Endothelial cell of umbilical vein (primary cell): Measurements from ENCODE around the gene PRKD1. TPM values are rescaled to one million over a fixed set of nuclear protein-coding genes. Genes with fewer than 3 reads are reported as not detected.

Source experiments
- BruUV-seq: library from RNA; stranded (reverse); fragments of 400-500 nt; replicated peaks from 2 replicates; lab custom pipeline; 2021; lab: Mats Ljungman, UMichigan
- CTCF ChIA-PET: fragments of 300-600, 350-600 bp; sonication (Branson Sonifier 250); formaldehyde crosslinking; loops from one replicate; lab custom pipeline; 2021; ENCODE audit warnings: antibody characterized with exemption, inconsistent platforms; lab: Charles Lee
- POLR2A ChIA-PET: fragments of 300-600, 350-600 bp; sonication (Branson Sonifier 250); formaldehyde crosslinking; loops from one replicate; lab custom pipeline; 2021; ENCODE audit warnings: antibody characterized with exemption, inconsistent platforms; lab: Charles Lee
- DNase-seq: peaks from one replicate; pipeline ENCODE4 v3.0.0-alpha.2; 2011; ENCODE audit warnings: low read depth, low spot score
- FAIRE-seq: peaks from 2 replicates; lab custom pipeline; 2011; peaks lifted over from hg19 to GRCh38; lab: Jason Lieb, UNC
- H2AFZ ChIP-seq: 2 replicates; pipeline ENCODE4 v1.6.0; 2012; ENCODE audit warnings: low read depth, low read length, control low read depth, inconsistent platforms
- H3K27ac ChIP-seq: 2 replicates; pipeline ENCODE4 v1.5.1; 2011; ENCODE audit warnings: low read depth, mild to moderate bottlenecking, control low read depth, low read length, moderate library complexity; ENCODE audit not compliant: insufficient read depth
- H3K27me3 ChIP-seq, 2 experiments: 2 replicates each; pipeline versions ENCODE4 v1.6.0 to v1.6.1; 2011; ENCODE audit warnings: low read length in 2 of 2, mixed read lengths in 1 of 2; ENCODE audit not compliant: control insufficient read depth in 2 of 2, insufficient read depth in 2 of 2
- H3K36me3 ChIP-seq, 2 experiments: 2 replicates in 1 of 2; 3 replicates in 1 of 2; pipeline ENCODE4 v1.5.1; 2011; ENCODE audit warnings: low read length in 2 of 2, mild to moderate bottlenecking in 1 of 2, moderate library complexity in 1 of 2; ENCODE audit not compliant: control insufficient read depth in 2 of 2, insufficient read depth in 2 of 2; ENCODE audit errors: extremely low read depth in 1 of 2
- H3K4me1 ChIP-seq: 3 replicates; pipeline ENCODE4 v1.5.1; 2011; ENCODE audit warnings: mild to moderate bottlenecking, low read length; ENCODE audit not compliant: control insufficient read depth, insufficient read depth; ENCODE audit errors: extremely low read depth
- H3K4me2 ChIP-seq: 2 replicates; pipeline ENCODE4 v1.6.1; 2011; ENCODE audit warnings: low read length, control low read depth, mixed read lengths; ENCODE audit not compliant: insufficient read depth
- H3K4me3 ChIP-seq, 3 experiments: fragments of 200-600 bp in 1 of 3; sonication (generic), shearing (Covaris generic) in 1 of 3; replicated peaks in 1 of 3; 2 replicates each; pipeline ENCODE4 v1.5.1; 2011 to 2016; ENCODE audit warnings: control low read depth in 3 of 3, low read length in 3 of 3, mild to moderate bottlenecking in 2 of 3, inconsistent platforms in 1 of 3, low read depth in 1 of 3, moderate library complexity in 1 of 3; ENCODE audit not compliant: insufficient read depth in 1 of 3
- H3K79me2 ChIP-seq: 2 replicates; pipeline ENCODE4 v1.6.0; 2012; ENCODE audit warnings: low read length, inconsistent platforms; ENCODE audit not compliant: control insufficient read depth, insufficient read depth
- H3K9ac ChIP-seq: replicated peaks from 2 replicates; pipeline ENCODE3; 2011; ENCODE audit warnings: low read length, control low read depth; ENCODE audit not compliant: insufficient read depth; ENCODE audit errors: extremely low read depth
- H3K9me1 ChIP-seq: replicated peaks from 3 replicates; pipeline ENCODE4 v1.6.0; 2011; ENCODE audit warnings: mild to moderate bottlenecking, low read length; ENCODE audit not compliant: control insufficient read depth, insufficient read depth; ENCODE audit errors: extremely low read depth
- H3K9me3 ChIP-seq: replicated peaks from 2 replicates; pipeline ENCODE4 v1.5.1; 2012; ENCODE audit warnings: low read length, inconsistent platforms; ENCODE audit not compliant: control insufficient read depth, insufficient read depth
- H4K20me1 ChIP-seq: replicated peaks from 2 replicates; pipeline ENCODE3; 2011; ENCODE audit warnings: mild to moderate bottlenecking, low read length; ENCODE audit not compliant: control insufficient read depth, insufficient read depth; ENCODE audit errors: extremely low read depth
- POLR2A ChIP-seq: IDR thresholded peaks from 2 replicates; pipeline ENCODE4 v1.6.1; 2012; ENCODE audit warnings: low read depth, mild to moderate bottlenecking, control low read depth, low read length
- POLR2AphosphoS5 ChIP-seq: IDR thresholded peaks from 2 replicates; pipeline ENCODE4 v1.6.1; 2012; ENCODE audit warnings: low read depth, mild to moderate bottlenecking, control low read depth, low read length, moderate library complexity; ENCODE audit not compliant: insufficient read depth
- dilution Hi-C: fragments of 300-500 bp; cut with MboI; formaldehyde crosslinking; loops from one replicate; pipeline ENCODE4 v1.15.0; 2019; ENCODE audit warnings: low sequenced_read_pairs; ENCODE audit not compliant: extremely low pct_ligation_motif_present
- intact Hi-C: fragments of 100-400 bp; cut with micrococcal nuclease; formaldehyde crosslinking; loops from one replicate; pipeline ENCODE4 v1.10.0; 2022
- polyA plus RNA-seq, 4 experiments: library from polyadenylated mRNA; depleted of rRNA in 3 of 4; stranded (reverse) in 3 of 4; unstranded in 1 of 4; fragments of >200 nt; gene quantifications; 2 replicates each; pipeline versions ENCODE4 v1.2.1 to v1.2.3, GENCODE V29; 2011 to 2012; ENCODE audit warnings: missing spikeins in 1 of 4
- total RNA-seq: library from RNA; stranded (reverse); gene quantifications from 2 replicates; pipeline ENCODE4 v1.2.3, GENCODE V29; 2021
- TF ChIP-seq, protein P1 (sequence below), 2 donors: IDR thresholded peaks; 1 replicate in 1 of 2; 2 replicates in 1 of 2; pipeline ENCODE4 v1.5.1; 2011; ENCODE audit warnings: low read length in 2 of 2, mild to moderate bottlenecking in 2 of 2, moderate library complexity in 2 of 2, control low read depth in 1 of 2, inconsistent platforms in 1 of 2, low read depth in 1 of 2; ENCODE audit not compliant: insufficient read depth in 1 of 2; ENCODE audit errors: extremely low read depth in 1 of 2

PRKD1 gene
- total and polyA plus RNA-seq, 2 donors (not counting 3 experiments of a cell fraction or from before 2014, with no cell fraction given), result 3.9 to 10.9 TPM

DNA sequence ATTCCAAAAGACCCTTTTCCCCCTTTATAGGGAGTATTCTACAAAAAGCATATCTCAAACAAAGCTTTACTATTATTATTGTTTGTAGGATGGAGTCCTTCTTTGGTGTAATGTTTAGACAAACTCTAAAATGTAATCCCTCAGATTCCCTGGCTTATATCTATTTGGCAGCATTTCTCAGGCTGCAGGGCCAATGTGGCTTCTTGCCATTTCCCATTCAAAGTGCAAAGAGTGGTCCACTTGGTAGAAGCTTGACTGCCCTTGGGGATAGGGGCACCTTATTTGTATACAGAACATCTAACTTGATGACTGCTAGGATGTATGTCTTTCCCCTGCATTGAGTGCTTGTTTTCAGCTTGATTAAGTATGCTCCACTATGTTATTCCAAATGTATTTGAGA lies 242.7 kb downstream of the PRKD1 start:
- intact Hi-C loops, result no loop called here
- Histone ChIP-seq H3K79me2 (no peaks in the 10 kb centered on the region), H3K4me3 (no peak overlapping the region), H2AFZ (no peak overlapping the region), H3K4me1 (no peaks in the 10 kb centered on the region), H3K27ac (no peak overlapping the region), H3K9me1 (no peaks in the 10 kb centered on the region), H4K20me1 (no peaks in the 10 kb centered on the region), H3K4me2 (no peak overlapping the region), H3K9ac (no peak overlapping the region), H3K36me3 (no peaks in the 10 kb centered on the region), H3K27me3 (no peaks in the 10 kb centered on the region), H3K9me3 (no peaks in the 10 kb centered on the region)
- TF ChIP-seq POLR2AphosphoS5, result no peak
- dilution Hi-C loops, result no loop called here
- FAIRE-seq (no peak), DNase-seq (no peak)
- CTCF ChIA-PET, result no interaction called here
- POLR2A ChIA-PET, result no interaction called here
- BruUV-seq, result no TSS peak

DNA sequence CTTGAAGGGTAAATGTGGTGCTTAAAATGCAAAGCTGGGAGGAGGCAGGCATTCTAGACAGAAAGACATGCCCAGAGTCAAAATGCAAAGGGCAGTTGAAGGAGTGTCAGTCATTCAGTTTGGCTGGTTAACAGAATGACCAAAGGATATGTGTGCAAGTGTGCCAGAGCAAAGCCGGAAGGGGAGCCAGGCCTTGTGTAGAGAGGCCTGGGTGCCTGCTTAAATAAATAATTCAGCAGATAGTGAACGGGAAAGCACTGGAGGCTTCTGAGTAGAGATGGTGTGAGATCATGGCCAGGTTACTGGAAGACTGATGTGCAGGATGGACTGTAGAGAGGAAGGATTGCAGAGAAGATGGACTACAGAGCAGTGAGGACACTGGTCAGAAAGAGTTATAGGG lies 244.9 kb downstream of the PRKD1 start:
- ChIA-PET CTCF (no interaction called here), POLR2A (no interaction called here)
- Histone ChIP-seq H4K20me1 (no peaks in the 10 kb centered on the region), H3K27ac (no peak overlapping the region), H3K4me1 (no peaks in the 10 kb centered on the region), H3K4me2 (no peak overlapping the region), H3K27me3 (no peaks in the 10 kb centered on the region), H3K79me2 (no peaks in the 10 kb centered on the region), H3K36me3 (no peaks in the 10 kb centered on the region), H3K4me3 (no peak overlapping the region), H3K9ac (no peak overlapping the region), H3K9me1 (no peaks in the 10 kb centered on the region), H2AFZ (no peak overlapping the region), H3K9me3 (no peaks in the 10 kb centered on the region)
- intact Hi-C loops (no loop called here), dilution Hi-C loops (no loop called here)
- TF ChIP-seq, protein P1, sequence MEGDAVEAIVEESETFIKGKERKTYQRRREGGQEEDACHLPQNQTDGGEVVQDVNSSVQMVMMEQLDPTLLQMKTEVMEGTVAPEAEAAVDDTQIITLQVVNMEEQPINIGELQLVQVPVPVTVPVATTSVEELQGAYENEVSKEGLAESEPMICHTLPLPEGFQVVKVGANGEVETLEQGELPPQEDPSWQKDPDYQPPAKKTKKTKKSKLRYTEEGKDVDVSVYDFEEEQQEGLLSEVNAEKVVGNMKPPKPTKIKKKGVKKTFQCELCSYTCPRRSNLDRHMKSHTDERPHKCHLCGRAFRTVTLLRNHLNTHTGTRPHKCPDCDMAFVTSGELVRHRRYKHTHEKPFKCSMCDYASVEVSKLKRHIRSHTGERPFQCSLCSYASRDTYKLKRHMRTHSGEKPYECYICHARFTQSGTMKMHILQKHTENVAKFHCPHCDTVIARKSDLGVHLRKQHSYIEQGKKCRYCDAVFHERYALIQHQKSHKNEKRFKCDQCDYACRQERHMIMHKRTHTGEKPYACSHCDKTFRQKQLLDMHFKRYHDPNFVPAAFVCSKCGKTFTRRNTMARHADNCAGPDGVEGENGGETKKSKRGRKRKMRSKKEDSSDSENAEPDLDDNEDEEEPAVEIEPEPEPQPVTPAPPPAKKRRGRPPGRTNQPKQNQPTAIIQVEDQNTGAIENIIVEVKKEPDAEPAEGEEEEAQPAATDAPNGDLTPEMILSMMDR (IDR thresholded peaks at IDR 0.05; ENCODE audit: extremely low read depth in 1 of 2, insufficient read depth in 1 of 2, low read depth in 1 of 2, low read length in 2 of 2), result no peak
- TF ChIP-seq POLR2A, result no peak
- no TSS peak for BruUV-seq
- no peak for FAIRE-seq
- no peak for DNase-seq
